Fibroblast of pulmonary artery (primary cell): ENCODE measurements around the gene DMTF1.

ENCODE experiments used
- DNase-seq: peaks from one replicate; pipeline ENCODE4 v3.0.0-alpha.2; 2010; ENCODE audit warnings: low read depth
- H3K4me3 ChIP-seq: replicated peaks from 2 replicates; pipeline ENCODE4 v1.5.1; 2011; ENCODE audit warnings: low read depth, mild to moderate bottlenecking, control low read depth, low read length, moderate library complexity
- CTCF ChIP-seq: IDR thresholded peaks from 2 replicates; pipeline ENCODE4 v1.5.1; 2011; ENCODE audit warnings: mild to moderate bottlenecking, control low read depth, low read length, inconsistent platforms; ENCODE audit errors: missing control alignments

DMTF1 gene

DNA sequence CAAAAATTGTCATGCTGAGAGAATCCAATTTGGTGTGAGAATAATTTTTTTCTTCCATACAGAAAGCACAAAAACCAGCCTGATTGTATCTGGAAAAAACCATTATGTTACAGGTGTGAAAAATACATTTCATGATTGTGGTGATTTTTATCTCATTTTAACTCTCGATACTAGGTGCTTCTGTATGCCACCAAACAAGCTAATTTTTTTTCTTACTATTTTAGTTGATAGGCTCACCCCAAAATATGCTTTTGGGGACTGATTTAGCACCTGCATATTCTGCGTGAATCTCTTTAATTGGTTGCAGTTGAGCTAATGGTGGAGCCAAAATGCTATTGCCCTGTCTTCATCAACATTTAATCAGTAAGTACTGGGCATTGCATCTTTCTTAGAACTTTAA is 1.9 kb downstream of the DMTF1 start:
- H3K4me3 ChIP-seq, result peak overlapping the region; percentile 87
- no peak for TF ChIP-seq CTCF
- DNase-seq, result no peak

- TF ChIP-seq CTCF, result no peak
- H3K4me3 ChIP-seq, result peak overlapping the region; percentile 87
- no peak for DNase-seq
These were observed 2.3 kb downstream of the DMTF1 start for GRCh38 chr7:87154569-87154968.

- H3K4me3 ChIP-seq, result peak overlapping the region; percentile 8
- no peak for TF ChIP-seq CTCF
- DNase-seq, result no peak
These were observed 3.5 kb downstream of the DMTF1 start for GRCh38 chr7:87155788-87156187.

GRCh38 chr7:87156709-87157108 is 4.5 kb downstream of the DMTF1 start:
- DNase-seq, result no peak
- no peak overlapping the region for H3K4me3 ChIP-seq
- no peak for TF ChIP-seq CTCF

DNA sequence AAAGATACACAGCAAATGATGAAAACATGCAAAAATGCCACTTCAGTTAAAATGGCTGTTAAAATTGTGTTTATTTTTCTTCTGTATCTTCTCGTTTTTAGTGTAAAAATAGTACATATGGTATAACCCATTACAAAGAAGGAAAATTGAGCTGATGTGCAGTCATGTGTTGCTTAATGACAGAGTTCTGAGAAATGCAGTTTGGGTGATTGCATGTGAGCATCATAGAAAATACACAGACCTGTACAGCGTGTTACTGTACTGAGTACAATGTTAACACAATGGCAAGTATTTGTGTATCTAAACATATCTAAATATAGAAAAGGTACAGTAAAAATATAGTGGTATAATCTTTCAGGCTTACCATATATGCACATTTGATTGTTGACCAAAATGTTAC is 7.3 kb downstream of the DMTF1 start:
- no peak for DNase-seq
- no peak overlapping the region for H3K4me3 ChIP-seq
- no peak for TF ChIP-seq CTCF

DNA sequence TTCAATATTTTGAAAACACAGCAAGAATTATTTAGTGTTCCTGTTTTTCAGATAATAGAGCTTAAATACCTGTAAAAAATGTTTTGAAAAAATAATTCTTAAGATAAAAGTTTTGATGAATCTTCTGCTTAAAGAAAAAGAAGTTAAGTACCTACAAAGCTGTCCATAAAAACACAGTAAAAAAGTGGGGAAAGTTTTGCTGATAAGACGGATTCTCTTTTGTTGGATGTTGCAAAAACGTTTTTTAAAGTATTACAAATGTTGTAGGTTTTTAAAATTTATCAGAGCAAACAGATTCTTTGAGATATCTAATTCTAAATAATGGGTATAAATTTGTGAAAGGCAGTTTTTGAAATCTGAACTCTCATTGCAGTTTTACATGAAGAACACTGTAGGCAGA is 12.2 kb downstream of the DMTF1 start:
- H3K4me3 ChIP-seq, result no peak overlapping the region
- DNase-seq, result no peak
- TF ChIP-seq CTCF, result no peak

- DNase-seq, result no peak
- TF ChIP-seq CTCF, result no peak
- H3K4me3 ChIP-seq, result no peak overlapping the region
These were observed 18.6 kb downstream of the DMTF1 start for GRCh38 chr7:87170828-87171227.
